G401 (cell line): ENCODE measurements around the gene RTEL1. TPM values are rescaled to one million over a fixed set of nuclear protein-coding genes. Genes with fewer than 3 reads are reported as not detected.
"Not testable (repeated sequence)": the region's sequence is repeated elsewhere in the genome, so short reads cannot be mapped to it uniquely, and the experiment has no call there.

ENCODE experiments used
- DNase-seq: peaks from one replicate; pipeline ENCODE4 v3.0.0-alpha.2; 2015; ENCODE audit warnings: low spot score
- in situ Hi-C: cut with HindIII; loops from 2 replicates; pipeline ENCODE4 v1.10.0; 2016; ENCODE audit warnings: low sequenced_read_pairs, mixed read lengths
- total RNA-seq: library from RNA; depleted of rRNA; stranded (reverse); fragments of >200 nt; shearing (Covaris generic); gene quantifications from 2 replicates; pipeline ENCODE4 v1.2.3, GENCODE V29; 2014; rRNA removed

Gene RTEL1, protein sequence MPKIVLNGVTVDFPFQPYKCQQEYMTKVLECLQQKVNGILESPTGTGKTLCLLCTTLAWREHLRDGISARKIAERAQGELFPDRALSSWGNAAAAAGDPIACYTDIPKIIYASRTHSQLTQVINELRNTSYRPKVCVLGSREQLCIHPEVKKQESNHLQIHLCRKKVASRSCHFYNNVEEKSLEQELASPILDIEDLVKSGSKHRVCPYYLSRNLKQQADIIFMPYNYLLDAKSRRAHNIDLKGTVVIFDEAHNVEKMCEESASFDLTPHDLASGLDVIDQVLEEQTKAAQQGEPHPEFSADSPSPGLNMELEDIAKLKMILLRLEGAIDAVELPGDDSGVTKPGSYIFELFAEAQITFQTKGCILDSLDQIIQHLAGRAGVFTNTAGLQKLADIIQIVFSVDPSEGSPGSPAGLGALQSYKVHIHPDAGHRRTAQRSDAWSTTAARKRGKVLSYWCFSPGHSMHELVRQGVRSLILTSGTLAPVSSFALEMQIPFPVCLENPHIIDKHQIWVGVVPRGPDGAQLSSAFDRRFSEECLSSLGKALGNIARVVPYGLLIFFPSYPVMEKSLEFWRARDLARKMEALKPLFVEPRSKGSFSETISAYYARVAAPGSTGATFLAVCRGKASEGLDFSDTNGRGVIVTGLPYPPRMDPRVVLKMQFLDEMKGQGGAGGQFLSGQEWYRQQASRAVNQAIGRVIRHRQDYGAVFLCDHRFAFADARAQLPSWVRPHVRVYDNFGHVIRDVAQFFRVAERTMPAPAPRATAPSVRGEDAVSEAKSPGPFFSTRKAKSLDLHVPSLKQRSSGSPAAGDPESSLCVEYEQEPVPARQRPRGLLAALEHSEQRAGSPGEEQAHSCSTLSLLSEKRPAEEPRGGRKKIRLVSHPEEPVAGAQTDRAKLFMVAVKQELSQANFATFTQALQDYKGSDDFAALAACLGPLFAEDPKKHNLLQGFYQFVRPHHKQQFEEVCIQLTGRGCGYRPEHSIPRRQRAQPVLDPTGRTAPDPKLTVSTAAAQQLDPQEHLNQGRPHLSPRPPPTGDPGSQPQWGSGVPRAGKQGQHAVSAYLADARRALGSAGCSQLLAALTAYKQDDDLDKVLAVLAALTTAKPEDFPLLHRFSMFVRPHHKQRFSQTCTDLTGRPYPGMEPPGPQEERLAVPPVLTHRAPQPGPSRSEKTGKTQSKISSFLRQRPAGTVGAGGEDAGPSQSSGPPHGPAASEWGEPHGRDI (N-terminal part only)
- total RNA-seq = 18.5 and 18.7 TPM in 2 replicates

DNA sequence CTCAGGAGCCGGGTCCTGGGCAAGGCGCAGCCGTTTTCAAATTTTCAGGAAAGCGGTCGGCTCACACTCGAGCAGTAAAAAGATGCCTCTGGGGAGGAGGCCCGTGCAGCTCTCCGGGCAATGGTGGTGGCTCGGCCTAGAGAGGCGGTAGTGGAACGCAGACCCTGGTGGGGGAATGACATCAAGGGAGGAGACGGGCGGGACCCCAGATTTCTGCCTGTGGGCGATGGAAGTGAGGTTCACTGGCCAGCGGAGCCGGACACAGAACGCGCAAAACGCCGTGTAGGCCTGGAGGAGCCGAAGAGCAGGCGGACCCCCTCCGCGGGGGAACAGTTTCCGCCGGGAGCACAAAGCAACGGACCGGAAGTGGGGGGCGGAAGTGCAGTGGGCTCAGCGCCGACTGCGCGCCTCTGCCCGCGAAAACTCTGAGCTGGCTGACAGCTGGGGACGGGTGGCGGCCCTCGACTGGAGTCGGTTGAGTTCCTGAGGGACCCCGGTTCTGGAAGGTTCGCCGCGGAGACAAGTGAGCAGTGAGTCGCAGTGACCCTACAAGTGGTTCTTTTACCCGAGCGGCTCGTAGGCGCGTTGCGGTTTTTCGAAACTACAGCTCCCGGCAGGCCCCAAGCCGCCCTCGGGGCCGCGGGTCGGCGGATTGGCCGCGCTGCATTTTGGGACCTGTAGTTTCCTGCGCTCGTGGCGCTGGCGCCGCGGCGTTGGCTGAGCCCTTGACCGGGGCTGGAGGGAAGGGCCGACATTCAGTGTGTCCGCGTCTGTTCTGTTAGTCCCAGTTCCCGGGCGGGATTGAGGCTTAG is at the start of gene RTEL1:
Gene RTEL1, plus strand, starts transcription at position 376 of the 812 bp plus-strand sequence. CDS start 1,091 bp downstream, outside the sequence.
- in situ Hi-C loops = no loop called here
- DNase-seq = peak; percentile 91

DNA sequence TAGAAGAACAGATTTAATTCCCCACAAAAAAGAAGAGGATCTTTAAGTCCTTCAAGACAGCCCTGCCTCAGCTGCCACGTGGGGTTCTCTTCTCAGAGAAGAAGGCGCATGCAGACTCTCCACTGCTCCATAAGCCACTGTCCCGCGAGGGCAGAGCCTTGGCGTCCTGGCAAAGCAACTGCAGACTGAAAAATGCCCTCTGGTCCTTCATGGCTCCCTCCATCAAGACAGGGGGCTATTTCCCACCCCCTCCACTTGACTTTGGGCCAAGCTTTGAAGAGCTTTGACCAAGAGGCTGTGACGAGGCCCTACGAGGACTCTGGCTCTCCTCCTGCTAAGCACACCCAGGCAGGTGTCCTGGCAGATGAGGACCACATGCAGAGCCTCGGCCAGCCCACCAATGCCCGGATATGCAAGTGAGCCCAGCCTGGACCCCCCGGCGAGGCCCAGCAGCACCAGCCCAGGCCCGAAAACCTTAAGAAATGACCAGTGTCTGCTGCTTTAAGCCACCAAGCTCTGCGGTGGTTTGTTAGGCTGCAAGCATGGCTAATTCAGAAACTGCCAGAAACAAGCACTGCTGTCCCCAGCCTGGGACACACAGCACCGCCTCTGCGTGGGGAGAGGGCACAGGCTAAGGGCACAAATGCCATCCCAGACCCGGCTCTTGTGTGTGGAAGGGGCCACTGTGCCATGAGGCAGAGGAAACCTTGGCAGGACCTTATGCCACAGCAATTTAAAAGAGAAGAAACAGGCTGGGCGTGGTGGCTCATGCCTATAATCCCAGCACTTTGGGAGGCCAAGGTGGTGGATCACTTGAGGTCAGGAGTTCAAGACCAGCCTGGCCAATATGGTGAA is 47.3 kb upstream of the RTEL1 start:
- in situ Hi-C loops = no loop called here
- DNase-seq = no peak

DNA sequence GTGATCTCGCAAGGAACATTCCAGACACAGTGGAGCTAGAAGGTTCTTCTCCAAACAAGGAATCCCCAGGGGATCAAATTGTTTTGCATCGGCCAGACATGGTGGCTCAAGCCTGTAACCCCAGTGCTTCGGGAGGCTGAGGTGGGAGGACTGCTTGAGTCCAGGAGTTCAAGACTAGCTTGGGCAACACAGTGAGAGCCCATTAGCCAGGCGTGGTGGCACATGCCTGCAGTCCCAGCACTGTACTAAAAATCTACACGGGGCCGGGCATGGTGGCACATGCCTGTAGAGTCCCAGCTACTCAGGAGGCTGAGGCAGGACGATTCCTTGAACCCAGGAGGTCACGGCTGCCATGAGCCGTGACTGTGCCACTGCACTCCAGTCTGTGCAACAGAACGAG is 46.5 kb upstream of the RTEL1 start:
- in situ Hi-C loops = no loop called here
- no peak for DNase-seq

DNA sequence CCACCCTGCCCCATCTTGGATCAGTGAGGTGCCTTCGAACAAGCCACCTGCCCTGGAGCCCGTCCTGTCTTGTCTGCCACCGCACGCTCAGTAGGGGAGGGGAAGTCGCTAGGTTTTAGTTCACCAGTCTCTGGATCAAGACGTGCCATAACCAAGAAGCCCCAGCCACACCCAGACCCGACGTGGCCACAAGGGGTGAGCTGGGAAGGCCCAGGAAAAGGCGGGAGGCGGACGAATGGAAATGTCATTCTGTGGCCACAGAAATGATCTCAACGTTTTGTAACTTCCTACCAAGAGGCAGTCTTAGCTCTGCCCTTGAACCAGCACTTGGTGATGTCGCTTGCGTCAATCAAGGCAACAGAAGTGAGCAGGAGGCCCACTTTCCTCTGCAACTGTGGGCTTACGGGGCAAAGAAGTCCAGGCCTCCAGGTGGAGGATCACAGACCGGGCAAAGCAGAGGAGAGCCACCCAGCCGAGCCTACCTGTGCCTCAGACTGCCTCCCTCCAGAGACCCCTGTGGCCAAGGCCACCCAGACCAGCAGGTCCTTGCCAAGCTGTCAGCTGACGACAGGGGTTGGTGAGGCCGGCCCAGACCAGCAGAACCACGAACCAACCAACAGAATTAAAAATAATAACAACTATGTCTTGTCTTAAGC is 45.7 kb upstream of the RTEL1 start:
- in situ Hi-C loops = no loop called here
- DNase-seq = no peak

DNA sequence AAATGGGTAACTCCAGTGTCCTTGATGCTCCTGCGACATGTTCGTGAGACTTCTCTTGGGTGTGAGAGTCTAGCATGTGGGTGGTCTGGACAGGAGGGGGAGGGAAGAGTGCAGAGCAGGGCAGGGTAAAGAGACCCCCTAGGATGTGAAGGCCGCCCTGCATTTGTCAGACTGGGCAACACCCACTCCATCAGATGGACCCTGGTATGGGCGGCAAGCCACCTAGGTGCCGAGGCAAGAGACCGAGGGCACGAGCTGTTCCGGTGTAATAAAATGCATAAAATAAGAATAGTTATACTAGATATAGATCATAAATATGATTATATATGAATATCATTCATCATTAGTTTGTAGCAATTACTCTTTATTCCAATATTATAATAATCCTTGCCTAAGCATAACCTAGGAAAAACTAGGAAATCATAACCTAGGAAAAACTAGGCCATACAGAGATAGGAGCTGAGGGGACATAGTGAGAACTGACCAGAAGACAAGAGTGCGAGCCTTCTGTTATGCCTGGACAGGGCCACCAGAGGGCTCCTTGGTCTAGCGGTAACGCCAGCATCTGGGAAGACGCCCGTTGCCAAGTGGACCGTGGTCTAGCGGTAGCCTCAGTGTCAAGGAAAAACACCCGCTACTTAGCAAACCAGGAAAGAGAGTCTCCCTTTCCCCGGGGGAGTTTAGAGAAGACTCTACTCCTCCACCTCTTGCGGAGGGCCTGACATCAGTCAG is 44.1 kb upstream of the RTEL1 start:
- in situ Hi-C loops, DNase-seq: not testable (repeated sequence)

DNA sequence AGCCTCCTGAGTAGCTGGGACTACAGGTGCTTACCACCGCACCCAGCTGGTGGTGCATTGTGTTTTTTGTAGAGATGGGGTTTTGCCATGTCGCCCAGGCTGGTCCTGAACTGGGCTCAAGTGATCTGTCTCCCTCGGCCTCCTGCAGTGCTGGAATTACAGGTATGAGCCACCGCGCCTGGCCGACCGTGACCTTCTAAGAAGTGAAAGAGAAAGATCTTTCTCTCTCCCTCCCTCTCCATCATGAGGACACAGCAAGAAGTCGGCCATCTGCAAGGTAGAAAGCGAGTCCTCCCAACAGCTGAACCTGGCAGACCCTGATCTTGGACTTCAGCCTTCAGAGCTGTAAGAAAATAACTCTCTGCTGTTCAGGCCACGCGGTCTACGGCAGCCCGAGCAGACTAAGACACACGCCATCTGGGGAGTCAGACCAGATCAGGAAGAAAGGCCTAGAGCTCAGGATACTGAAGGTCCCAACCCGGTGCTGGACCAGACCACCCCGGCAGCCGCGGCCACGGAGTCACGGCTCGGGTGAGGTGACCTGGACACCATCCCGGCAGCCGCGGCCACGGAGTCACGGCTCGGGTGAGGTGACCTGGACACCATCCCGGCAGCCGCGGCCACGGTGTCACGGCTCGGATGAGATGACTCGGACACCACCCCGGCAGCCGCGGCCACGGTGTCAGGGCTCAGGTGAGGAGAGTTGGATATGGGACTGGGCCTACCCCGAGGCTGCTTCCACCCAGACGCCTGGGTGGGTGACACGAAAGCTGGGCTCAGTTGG is 40.8 kb upstream of the RTEL1 start:
- in situ Hi-C loops = no loop called here
- peak; percentile 76 for DNase-seq

DNA sequence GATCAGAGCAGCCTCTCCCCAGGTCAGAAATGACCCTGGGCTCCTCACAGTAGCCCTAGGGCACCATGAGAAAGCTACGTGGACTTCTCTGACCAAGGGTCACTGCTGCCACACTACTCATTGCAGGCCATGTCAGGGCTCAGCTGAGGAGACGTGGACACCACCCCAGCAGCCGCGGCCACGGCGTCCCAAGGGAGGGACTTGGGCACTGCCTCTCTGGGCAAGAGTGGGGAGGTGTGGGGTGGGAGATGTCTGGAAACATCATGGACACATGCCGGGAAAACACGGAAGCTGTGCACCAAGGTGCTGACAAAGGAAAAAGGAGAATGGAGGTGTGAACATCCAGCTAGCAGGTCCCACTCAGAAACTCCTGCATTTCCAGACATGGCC is 40.2 kb upstream of the RTEL1 start:
- no peak for DNase-seq
- in situ Hi-C loops = no loop called here

DNA sequence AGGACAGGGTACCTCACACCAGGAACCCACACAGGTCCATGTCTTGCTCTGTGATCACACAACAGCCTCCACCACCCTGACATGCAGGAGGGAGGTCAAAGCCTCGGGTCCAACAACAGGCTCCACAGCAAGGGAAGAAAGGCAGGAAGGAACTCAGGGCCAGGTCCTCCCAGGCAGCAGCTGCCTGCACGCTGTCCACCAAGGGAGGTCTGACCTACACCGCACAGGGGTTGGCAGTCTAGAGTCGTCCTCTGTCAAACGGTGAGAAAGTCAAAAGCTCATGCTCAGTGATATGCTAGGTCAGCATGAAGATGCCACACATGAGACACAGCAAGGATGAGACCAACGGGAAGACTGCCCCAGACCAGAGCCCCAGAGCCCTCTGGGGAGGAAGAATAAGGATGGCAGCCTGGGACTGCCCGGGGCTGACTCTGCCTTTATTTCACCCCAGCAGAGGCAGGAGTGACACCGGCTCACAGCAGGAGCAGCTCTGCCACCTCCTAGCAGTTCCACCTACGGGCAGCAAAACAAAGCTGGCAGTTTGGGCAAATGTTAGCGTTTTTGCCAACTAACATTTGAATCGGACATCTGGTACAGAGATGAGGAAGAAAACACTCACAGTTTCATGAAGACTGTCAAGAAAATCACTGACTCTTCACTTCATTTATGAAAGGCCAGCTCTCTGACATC is 39.7 kb upstream of the RTEL1 start:
- peak; percentile 40 for DNase-seq
- in situ Hi-C loops = no loop called here

DNA sequence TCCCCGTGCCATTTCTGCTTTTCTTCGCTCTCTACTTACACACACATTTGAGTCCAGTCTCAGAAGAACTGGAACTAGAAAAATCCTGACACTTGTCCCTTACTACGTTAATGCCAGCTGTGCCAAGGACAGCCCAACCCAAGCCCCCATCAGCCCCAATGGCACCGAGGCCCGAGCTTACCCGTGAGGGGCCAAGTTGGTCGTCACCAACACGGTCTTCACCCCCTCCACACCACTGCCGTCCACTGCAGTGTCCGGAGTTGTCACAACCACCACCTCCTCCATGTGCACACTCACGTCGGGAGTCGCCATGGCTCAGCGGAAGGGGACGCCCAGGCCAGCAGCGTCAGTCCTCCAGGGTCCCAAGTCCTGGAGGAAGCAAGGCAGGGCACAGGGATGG is 39.0 kb upstream of the RTEL1 start:
- no peak for DNase-seq
- in situ Hi-C loops = no loop called here

DNA sequence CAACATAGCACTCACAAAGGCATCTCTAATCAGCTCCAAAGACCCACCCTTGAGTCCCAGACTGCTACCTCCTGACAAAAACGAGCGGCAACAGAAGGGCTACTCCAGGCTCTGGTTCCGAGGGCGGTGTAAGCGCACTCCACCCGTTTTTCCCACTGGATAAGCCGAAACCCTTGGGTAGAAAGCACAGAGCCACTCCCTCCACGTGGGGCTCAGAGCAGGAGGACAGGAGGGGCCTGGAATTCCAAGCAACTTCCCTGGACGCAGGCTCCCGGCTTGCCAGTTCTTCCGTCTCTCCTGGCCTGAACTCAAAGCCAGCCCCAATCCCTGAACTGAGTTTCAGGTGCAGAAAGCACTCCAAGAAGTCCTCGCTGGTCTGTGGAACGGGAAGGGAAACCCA is 38.6 kb upstream of the RTEL1 start:
- DNase-seq = no peak
- in situ Hi-C loops = no loop called here

DNA sequence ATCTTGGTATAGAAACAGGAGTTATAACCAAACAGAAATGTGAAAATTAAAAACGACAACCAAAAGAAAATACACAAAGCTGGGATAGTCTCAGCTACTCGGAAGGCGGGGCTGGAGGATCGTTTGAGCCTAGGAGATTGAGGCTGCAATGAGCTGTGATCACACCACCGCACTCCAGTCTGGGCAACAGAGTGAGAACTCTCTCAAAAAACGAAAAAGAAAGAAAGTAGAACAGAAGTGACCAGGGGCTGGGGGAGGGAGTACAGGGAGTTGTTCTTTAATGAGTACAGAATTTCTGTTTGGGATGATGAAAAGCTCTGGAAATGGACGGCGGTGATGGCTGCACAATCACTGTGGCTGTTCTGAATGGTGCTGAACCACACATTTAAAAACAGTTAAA is 37.1 kb upstream of the RTEL1 start:
- DNase-seq = no peak
- in situ Hi-C loops = no loop called here

DNA sequence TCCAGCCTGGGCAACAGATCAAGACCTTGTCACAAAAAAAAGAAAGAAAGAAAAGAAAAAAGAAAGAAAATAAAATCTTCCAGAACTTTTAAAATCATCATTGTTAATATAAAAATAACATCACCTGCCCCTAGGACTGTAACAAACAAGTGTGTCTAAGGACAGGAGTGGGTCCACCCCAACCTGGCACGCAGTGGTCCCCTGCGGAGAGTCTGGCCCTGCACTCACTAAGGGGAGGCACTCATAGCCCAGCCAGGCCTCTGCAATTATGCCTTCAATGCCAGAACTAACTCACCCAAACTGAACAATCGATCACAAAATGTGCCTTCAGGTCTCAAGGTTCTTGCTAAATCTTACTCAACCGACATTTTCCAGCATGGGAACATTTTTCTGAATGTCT is 36.0 kb upstream of the RTEL1 start:
- in situ Hi-C loops = no loop called here
- no peak for DNase-seq

DNA sequence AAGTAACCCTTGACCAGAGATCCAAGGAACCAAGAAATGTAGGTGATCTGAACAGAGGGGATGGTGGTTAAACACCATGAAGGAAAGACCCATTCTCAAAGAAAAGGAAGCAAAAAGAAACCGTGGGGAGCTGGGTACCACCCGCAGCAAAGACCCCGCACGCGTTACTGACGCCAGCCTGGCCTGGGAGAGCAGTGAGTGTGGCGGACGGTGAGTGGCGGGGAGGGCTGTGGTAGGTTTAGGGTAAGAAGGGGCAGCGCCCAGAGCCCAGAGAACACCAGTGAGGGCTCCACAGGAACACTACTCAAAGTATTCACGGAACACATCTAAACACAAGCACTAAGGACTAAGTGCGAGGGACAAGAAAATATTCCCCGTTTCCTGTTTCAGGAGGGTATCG is 35.4 kb upstream of the RTEL1 start:
- in situ Hi-C loops = no loop called here
- DNase-seq = no peak

DNA sequence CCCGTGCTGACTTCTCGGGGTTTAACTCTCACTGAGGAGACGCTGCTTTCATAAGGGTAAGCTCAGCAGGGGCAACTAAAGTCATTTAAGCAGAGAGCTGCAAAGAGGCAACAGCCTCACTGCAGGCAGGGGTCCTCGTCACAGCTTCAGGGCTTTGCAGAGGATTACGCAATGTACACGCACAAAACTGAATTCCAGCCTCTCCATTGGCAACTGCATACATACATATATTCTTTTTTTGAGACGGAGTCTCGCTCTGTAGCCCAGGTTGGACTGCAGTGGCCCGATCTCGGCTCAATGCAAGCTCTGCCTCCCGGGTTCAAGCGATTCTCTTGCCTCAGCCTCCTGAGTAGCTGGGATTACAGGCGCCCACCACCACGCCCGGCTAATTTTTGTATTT is 33.6 kb upstream of the RTEL1 start:
- in situ Hi-C loops = no loop called here
- no peak for DNase-seq

DNA sequence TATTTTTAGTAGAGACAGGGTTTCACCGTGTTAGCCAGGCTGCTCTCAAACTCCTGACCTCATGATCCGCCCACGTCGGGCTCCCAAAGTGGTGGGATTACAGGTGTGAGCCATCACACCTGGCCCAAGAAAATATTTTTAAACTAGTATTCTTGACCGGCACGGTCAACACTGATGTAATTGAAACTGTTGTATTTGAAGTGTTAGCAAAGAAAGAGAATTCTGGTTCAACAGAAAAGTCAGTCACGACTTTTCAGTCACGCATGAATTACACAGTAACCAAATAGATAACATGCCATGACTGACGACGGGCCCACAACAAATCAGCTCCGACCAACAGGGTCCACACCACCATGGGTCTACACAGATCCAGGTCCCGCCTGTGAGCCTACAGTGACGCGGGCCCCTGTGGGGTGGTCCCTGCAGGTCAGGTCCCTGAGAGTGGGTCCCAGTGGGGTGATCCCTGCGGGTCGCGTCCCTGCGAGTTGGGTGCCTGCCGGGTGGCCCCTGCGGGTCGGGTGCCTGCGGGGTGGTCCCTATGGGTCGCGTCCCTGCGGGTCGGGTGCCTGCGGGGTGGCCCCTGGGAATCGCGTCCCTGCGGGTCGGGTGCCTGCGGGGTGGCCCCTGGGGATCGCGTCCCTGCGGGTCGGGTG is 32.2 kb upstream of the RTEL1 start:
- in situ Hi-C loops = no loop called here
- no peak for DNase-seq
